ENCODE results near the gene DHRSX. TPM values are rescaled to one million over a fixed set of nuclear protein-coding genes. Genes with fewer than 3 reads are reported as not detected.

The DHRSX gene
- total RNA-seq, 2 donors from 2014 or later = 19.9 to 21.9 TPM

- no peak for TF ChIP-seq CTCF (IDR thresholded peaks at IDR 0.05)
- no peak for DNase-seq (ENCODE audit: low spot score)
These were observed 238.7 kb downstream of the DHRSX start for GRCh38 chrX:2261831-2262667.

GRCh38 chrX:2252331-2253065 lies 248.3 kb downstream of the DHRSX start:
- no peaks in the 10 kb centered on the region for H3K27me3 ChIP-seq
- no peaks in the 10 kb centered on the region for H3K4me1 ChIP-seq
- no peak overlapping the region for H3K27ac ChIP-seq
- no peak for TF ChIP-seq CTCF (IDR thresholded peaks at IDR 0.05)
- no peak for DNase-seq (ENCODE audit: low spot score)
- H3K9me3 ChIP-seq = no peaks in the 10 kb centered on the region
- H3K36me3 ChIP-seq = no peaks in the 10 kb centered on the region
- no peak overlapping the region for H3K4me3 ChIP-seq

More at GRCh38 chrX:2261831-2262667, 238.7 kb downstream of the DHRSX start:
- Histone ChIP-seq H3K36me3 (no peaks in the 10 kb centered on the region), H3K9me3 (no peaks in the 10 kb centered on the region), H3K4me1 (no peaks in the 10 kb centered on the region), H3K27ac (no peak overlapping the region), H3K4me3 (no peak overlapping the region), H3K27me3 (no peaks in the 10 kb centered on the region)

GRCh38 chrX:2251211-2251610 lies 249.6 kb downstream of the DHRSX start:
- DNase-seq (ENCODE audit: low spot score) = no peak
- Histone ChIP-seq H3K27ac (no peak overlapping the region), H3K4me3 (no peak overlapping the region), H3K27me3 (no peaks in the 10 kb centered on the region), H3K4me1 (no peaks in the 10 kb centered on the region), H3K36me3 (no peaks in the 10 kb centered on the region), H3K9me3 (no peaks in the 10 kb centered on the region)
- no peak for TF ChIP-seq CTCF (IDR thresholded peaks at IDR 0.05)

- Histone ChIP-seq H3K4me3 (no peak overlapping the region), H3K9me3 (no peaks in the 10 kb centered on the region), H3K27ac (no peak overlapping the region), H3K4me1 (no peaks in the 10 kb centered on the region), H3K27me3 (no peaks in the 10 kb centered on the region), H3K36me3 (peaks cover 27% of the 10 kb centered on the region)
- DNase-seq (ENCODE audit: low spot score) = no peak
- TF ChIP-seq CTCF (IDR thresholded peaks at IDR 0.05) = no peak
These were observed 256.8 kb downstream of the DHRSX start for GRCh38 chrX:2243913-2244460.

GRCh38 chrX:2242980-2243379 lies 257.8 kb downstream of the DHRSX start:
- no peak for DNase-seq (ENCODE audit: low spot score)
- no peaks in the 10 kb centered on the region for H3K4me1 ChIP-seq
- no peak for TF ChIP-seq CTCF (IDR thresholded peaks at IDR 0.05)

More at GRCh38 chrX:2242980-2243379, 257.8 kb downstream of the DHRSX start:
- H3K9me3 ChIP-seq = no peaks in the 10 kb centered on the region
- no peaks in the 10 kb centered on the region for H3K27me3 ChIP-seq
- peaks cover 27% of the 10 kb centered on the region for H3K36me3 ChIP-seq
- no peak overlapping the region for H3K27ac ChIP-seq
- no peak overlapping the region for H3K4me3 ChIP-seq

Measured in right atrium auricular region (tissue), 2 donors.